HG03442 (cell line): Measurements from ENCODE around the gene PARD3B.

Experiments used
- ATAC-seq: cut with Tn5 transposase; IDR thresholded peaks from one replicate; pipeline ENCODE4 v1.9.1; 2021; ENCODE audit warnings: mild to moderate bottlenecking, moderate library complexity; ENCODE audit not compliant: unreplicated experiment

Gene PARD3B

GRCh38 chr2:204920776-204921175 lies 375.5 kb downstream of the PARD3B start:
- no peak for ATAC-seq

- no peak for ATAC-seq
These were observed 378.7 kb downstream of the PARD3B start for GRCh38 chr2:204923957-204924356.

GRCh38 chr2:204931562-204931961 lies 386.3 kb downstream of the PARD3B start:
- ATAC-seq = no peak

GRCh38 chr2:204933735-204934374 lies 388.6 kb downstream of the PARD3B start:
- ATAC-seq = no peak

- no peak for ATAC-seq
These were observed 399.7 kb downstream of the PARD3B start for GRCh38 chr2:204944927-204945326.

- ATAC-seq = no peak
These were observed 400.1 kb downstream of the PARD3B start for GRCh38 chr2:204945376-204945775.

- no peak for ATAC-seq
These were observed 401.6 kb downstream of the PARD3B start for GRCh38 chr2:204946892-204947291.

- no peak for ATAC-seq
These were observed 402.1 kb downstream of the PARD3B start for GRCh38 chr2:204947405-204947804.

GRCh38 chr2:204948024-204948763 lies 402.9 kb downstream of the PARD3B start:
- ATAC-seq = no peak

- ATAC-seq = no peak
These were observed 403.5 kb downstream of the PARD3B start for GRCh38 chr2:204948822-204949221.

GRCh38 chr2:204950695-204951346 lies 405.5 kb downstream of the PARD3B start:
- ATAC-seq = no peak

- ATAC-seq = no peak
These were observed 413.1 kb downstream of the PARD3B start for GRCh38 chr2:204958371-204958770.

GRCh38 chr2:204964414-204964813 lies 419.1 kb downstream of the PARD3B start:
- ATAC-seq = no peak

GRCh38 chr2:204966245-204966644 lies 421.0 kb downstream of the PARD3B start:
- no peak for ATAC-seq

GRCh38 chr2:204967199-204967960 lies 422.1 kb downstream of the PARD3B start:
- no peak for ATAC-seq

- ATAC-seq = no peak
These were observed 426.1 kb downstream of the PARD3B start for GRCh38 chr2:204971206-204971907.

- no peak for ATAC-seq
These were observed 426.9 kb downstream of the PARD3B start for GRCh38 chr2:204972161-204972560.

GRCh38 chr2:204972606-204973336 lies 427.5 kb downstream of the PARD3B start:
- ATAC-seq = no peak

- ATAC-seq = no peak
These were observed 428.3 kb downstream of the PARD3B start for GRCh38 chr2:204973616-204974015.

- ATAC-seq = no peak
These were observed 429.2 kb downstream of the PARD3B start for GRCh38 chr2:204974487-204974886.
